GM19351 (cell line): ENCODE data around the gene IDI2.
"Not testable (repeated sequence)": the region's sequence is repeated elsewhere in the genome, so short reads cannot be mapped to it uniquely, and the experiment has no call there.

ENCODE experiments used
- ATAC-seq: cut with Tn5 transposase; IDR thresholded peaks from one replicate; pipeline ENCODE4 v1.9.1; 2021; ENCODE audit warnings: mild to moderate bottlenecking, moderate library complexity; ENCODE audit not compliant: unreplicated experiment

The IDI2 gene

GRCh38 chr10:1009947-1010346 lies 15.7 kb downstream of the IDI2 start:
- not testable (repeated sequence) for ATAC-seq

GRCh38 chr10:1009071-1009494 lies 16.6 kb downstream of the IDI2 start:
- ATAC-seq = no peak

DNA sequence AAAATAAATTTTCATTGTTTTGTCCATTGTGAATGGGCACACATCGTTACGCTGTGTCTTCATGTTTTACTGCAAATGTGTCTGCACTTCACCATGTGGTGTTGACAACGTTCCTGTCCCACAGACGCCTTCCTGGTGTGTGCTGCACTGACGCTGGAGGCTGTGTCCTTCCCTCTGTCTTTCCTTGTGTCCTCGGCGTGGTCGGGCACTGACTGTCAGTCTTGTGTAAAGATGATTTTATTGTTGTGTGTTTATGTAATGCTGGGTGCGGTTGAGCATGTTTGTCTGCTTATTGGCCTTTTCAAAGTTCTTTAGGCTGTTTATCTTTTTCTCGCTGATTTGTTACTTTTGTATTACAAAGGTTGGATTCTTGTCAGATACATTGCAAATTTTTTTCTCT lies 18.1 kb downstream of the IDI2 start:
- no peak for ATAC-seq

GRCh38 chr10:1006573-1006972 lies 19.1 kb downstream of the IDI2 start:
- ATAC-seq = no peak

DNA sequence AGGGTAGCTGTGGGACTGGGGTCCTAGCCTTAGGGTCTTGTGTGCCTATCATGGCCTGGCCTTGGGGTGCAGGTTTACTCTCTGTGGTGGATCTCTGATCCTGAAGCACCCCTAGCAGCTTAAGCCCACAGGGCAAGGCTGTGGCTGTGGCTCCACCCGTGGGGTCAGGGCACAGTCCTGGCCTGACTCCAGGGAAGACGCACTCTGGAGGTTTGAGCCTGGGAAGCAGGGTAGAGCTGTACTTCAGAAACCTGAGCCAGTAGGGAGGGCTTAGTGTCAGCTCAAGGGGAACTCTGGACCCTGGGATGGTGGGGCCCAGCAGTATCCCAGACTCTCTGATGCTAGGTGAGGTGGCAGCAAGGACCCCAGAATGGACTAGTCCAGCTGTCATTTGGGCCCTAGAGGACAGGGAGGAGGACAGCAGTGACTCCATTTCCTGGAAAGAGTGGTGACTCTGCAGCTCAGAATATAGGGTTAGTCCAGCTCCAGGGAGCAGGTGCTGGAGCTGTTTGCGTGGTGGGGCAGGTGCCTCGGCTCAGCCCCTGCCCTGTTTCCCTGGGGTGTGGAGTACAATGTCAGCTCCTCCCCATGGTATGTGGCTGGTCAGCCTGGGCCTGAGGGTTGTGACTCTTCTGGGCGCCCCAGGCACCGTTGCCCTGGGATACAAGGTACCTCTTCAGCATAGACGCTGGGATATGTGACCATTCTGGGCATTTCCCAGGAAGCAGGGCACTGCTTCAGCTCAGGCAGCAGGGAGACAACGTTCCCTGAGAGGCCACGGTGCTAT lies 21.6 kb downstream of the IDI2 start:
- ATAC-seq = no peak

DNA sequence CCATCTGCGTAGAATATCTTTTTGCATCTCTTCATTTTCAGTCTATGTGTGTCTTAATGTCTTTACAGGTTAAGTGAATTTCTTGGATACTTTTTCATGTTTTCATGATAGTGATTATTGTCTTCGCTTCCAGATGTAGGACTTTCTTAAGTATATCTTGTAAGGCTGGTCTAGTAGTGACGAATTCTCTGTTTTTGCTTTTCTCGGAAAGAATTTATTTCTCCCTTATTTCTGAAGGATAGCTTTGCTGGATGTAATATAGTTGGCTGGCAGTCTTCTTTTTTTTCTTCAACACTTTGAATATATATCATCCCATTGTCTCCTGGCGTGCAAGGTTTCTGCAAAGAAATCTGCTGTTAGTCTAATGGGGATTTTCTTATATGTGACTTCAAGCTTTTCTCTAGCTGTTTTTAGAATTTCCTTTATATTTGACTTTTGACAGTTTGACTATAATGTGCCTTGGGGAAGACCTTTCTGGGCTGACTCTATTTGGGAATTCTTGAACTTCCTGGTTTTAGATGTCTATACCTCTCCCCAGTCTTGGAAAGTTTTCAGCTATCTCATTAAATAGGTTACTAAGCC lies 23.1 kb downstream of the IDI2 start:
- ATAC-seq = no peak

- ATAC-seq = no peak
These were observed 28.2 kb downstream of the IDI2 start for GRCh38 chr10:997266-998022.

DNA sequence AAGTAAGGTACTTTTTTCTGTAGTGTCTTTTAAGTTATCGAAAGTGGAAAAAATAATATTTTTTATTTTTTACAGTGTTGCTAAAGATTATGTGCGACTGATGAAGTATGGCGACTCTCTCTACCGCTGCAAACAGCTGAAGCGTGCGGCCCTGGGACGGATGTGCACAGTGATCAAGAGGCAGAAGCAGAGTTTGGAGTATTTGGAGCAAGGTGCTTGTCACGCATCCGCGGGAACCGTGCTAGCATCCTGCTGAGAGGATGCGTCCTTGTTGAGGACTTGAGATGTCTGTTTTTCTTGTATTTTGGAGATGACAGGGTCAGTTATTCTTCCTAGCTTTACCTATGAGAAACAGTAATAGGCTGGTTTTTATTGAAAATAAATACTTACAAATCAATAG lies 29.6 kb downstream of the IDI2 start:
- ATAC-seq = no peak

GRCh38 chr10:995559-995926 lies 30.1 kb downstream of the IDI2 start:
- ATAC-seq = no peak

DNA sequence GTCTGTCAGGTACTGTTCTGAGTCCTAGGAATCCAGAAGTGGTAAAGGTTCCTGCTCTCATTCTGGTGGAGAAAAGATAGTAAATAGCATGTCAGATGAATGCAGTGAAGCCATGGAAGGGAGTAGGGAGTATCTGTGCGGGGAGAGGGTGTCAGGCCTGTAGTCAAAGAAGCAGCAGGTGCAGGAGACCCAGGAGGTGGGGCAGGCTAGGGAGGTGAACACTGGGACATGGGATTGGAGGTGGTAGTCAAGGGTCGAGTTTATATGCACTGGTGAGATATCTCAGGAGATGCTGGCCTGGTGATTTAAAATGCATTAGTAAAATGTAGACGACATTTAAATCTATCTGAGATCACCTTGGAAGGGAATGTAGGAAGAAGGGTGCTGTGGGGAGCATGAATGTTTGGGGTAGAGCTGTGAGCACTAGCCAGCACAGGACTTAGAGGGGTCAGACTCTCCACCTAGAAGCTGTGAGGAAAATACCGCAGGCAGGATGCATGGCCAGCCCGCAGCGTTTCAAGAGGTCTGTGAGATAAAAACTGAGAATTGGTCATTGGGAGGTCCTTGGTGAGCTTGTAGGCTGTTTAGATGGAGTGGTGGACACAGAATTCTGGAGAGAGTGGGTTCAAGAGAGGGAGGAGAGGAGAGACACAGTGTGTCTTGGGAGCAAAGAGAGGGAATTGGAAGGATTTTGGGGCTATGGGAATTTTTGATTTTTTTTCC lies 30.7 kb downstream of the IDI2 start:
- ATAC-seq = no peak

GRCh38 chr10:992871-993270 lies 32.8 kb downstream of the IDI2 start:
- no peak for ATAC-seq

- peak; percentile 29 for ATAC-seq
These were observed 33.2 kb downstream of the IDI2 start for GRCh38 chr10:992467-992866.

DNA sequence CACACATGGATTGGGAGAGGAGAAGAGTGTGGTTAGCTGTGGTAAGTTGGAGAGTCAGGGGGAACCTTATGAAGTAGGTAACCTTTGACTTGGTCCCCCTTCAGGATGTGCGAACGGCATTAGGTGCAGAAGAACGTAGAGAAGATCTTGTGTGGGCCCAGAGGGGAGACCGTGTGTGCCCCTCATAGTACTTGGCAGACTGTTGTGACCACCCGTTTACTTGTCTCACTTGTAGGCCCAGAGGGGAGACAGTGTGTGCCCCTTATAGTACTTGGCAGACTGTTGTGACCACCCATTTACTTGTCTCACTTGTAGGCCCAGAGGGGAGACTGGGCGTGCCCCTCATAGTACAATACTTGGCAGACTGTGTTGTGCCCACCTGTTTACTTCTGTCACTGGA lies 34.9 kb downstream of the IDI2 start:
- ATAC-seq = no peak

DNA sequence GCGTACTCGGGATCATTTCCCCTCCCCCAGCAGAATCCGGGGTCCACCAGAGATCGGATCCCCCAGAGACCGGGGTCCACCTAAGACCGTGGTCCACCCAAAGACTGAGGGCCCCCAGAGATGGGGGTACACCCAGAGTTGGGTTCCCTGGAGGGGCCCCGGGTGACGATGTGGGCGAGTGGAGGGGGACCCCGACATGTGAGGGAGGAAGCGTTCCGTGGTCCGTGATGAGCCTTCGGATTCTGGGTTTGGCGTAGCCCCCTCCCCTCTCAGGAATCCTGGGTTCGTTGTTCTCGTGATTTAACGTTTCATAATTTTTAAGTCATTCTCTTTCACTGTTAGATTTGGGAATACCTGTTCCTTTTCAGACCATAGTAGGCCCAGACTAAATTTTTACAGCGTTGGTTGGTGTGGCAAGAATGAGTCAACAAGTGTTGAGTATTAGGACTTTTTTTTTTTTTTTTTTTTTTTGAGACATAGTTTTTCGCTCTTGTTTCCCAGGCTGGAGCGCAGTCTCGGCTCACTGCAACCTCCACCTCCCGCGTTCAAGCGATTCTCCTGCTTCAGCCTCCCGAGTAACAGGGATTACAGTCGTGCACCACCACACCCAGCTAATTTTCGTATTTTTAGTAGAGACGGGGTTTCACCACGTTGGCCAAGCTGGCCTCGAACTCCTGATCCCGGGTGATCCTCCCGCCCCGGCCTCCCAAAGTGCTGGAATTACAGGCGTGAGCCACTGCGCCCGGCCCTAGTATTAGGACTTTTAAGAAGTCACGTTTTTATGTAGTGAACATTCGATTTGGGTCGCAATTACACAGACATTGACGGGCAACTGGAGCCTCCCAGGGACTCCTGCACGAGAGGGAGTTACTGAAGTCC lies 36.8 kb downstream of the IDI2 start:
- ATAC-seq = peak; percentile 19

- peak; percentile 97 for ATAC-seq
These were observed 37.6 kb downstream of the IDI2 start, which contains the start of gene GTPBP4 for GRCh38 chr10:987870-988666. Gene GTPBP4, plus strand, starts transcription at chr10:988434. Its CDS starts 46 bp downstream, at chr10:988480.

DNA sequence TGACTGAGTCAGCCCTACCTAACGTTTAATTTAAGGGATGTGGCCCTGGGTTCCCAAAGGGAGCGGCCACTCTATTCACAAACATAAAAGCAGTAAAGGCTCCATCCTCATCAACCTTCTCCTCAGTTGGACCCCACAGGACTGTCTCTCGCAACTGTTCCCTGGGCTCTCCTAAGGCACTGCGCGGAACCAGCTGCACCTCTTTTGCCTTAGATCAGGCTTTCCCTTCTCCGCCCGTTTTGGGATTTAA lies 38.1 kb downstream of the IDI2 start:
- peak; percentile 0 for ATAC-seq

- ATAC-seq = no peak
These were observed 38.6 kb downstream of the IDI2 start for GRCh38 chr10:986881-987619.

DNA sequence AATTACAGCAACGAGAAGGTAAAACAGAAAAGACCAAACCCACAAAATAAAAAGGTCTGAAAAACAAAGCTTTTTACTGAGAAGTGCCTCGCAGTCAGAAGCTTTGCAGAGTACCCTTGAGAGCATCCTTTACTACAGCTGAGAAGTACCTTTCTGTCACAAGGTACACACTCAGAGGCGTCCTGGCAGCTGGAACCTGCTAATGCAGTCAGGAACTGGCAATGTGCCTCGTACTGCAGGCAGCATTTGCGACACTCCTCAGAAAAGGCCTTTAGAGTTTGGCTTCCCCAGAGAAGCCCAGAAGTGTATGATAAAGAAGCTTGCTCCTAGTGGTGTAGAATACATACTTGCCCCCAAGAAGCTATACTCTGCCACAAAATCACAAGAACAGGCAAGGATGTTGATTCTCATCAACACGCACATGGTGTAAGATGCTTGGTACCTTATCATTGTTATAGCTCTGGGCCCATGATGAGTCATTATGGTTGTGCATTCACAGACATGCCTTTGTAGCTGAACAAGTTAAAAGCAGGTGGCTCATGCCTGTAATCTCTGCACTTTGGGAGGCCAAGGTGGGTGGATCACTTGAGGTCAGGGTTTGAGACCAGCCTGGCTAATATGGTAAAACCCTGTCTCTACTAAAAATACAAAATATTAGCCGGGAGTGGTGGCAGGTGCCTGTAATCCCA lies 39.4 kb downstream of the IDI2 start:
- ATAC-seq = no peak
